Islet precursor cell (in vitro differentiated cells): Measurements from ENCODE around the gene SRCIN1.
"Not testable (repeated sequence)": the region's sequence is repeated elsewhere in the genome, so short reads cannot be mapped to it uniquely, and the experiment has no call there.

Source experiments
- DNase-seq: peaks from one replicate; pipeline ENCODE4 v3.0.0-alpha.2; 2018

SRCIN1 gene

GRCh38 chr17:38507436-38507835 is 98.3 kb downstream of the SRCIN1 start:
- no peak for DNase-seq

DNA sequence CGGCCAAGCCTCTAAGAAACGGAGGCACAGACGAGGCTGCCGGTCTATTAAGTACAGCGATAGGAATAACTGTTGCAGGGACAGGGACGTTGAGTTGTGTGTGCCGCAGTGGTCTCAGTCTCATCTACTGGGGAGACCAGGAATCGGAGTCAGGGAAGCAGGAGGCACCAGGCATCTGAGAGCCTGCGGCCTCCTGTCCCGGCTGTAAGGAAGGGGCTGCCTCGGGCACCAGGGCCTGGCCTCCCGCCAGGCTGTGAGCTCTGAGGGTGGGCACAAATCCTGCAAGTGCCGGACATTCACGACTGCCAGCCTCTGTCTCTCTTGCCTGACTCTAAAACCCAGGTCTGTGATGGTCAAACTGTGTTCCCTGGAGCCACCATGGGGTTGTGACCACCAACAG is 101.5 kb downstream of the SRCIN1 start:
- no peak for DNase-seq

- peak; percentile 86 for DNase-seq
Observed at GRCh38 chr17:38503286-38503913, 102.4 kb downstream of the SRCIN1 start.

GRCh38 chr17:38501718-38502117 is 104.0 kb downstream of the SRCIN1 start:
- DNase-seq = not testable (repeated sequence)

DNA sequence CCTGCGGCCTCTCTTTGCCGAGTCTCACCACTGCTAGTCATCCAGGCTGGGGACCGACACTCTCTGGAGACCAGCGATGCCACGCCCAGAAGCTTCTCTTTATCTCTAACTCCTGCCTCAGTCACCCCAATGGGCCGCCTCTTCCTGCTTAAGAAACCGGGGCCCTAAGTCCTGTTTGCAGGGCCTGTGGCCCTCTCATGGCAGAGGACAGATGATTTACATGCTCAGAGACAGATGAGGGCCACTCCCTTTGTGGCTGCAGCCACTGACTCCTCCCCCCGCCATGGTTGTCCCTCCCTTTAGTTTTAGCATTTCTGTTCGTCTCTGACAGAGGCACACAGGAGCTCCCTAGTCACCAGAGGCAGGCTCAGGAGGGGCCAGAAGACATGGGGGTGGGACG is 106.5 kb downstream of the SRCIN1 start:
- not testable (repeated sequence) for DNase-seq

DNA sequence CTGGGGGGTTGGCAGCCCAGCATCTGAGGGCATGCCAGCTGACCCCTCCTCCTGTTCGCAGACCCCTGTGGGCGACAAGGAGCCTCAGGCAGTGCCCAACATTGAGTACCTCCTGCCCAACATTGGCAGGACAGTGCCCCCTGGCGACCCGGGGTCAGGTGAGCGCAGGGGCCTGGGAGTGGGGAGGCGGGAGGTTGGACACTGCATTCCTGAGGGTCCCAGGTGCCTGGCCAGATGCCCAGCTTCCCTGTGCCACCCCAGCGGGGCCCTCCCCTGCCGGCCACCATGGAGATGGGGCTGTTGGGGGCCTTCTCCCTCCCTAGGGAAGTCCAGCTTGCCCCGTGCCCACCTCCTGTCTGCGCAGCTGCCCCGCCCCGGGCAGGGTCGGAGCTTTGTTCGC is 107.4 kb downstream of the SRCIN1 start:
- no peak for DNase-seq

GRCh38 chr17:38497656-38498055 is 108.1 kb downstream of the SRCIN1 start:
- DNase-seq = not testable (repeated sequence)

- DNase-seq = not testable (repeated sequence)
Observed at GRCh38 chr17:38494152-38494551, 111.6 kb downstream of the SRCIN1 start.

GRCh38 chr17:38492067-38493040 is 113.4 kb downstream of the SRCIN1 start:
- DNase-seq = peak; percentile 94

DNA sequence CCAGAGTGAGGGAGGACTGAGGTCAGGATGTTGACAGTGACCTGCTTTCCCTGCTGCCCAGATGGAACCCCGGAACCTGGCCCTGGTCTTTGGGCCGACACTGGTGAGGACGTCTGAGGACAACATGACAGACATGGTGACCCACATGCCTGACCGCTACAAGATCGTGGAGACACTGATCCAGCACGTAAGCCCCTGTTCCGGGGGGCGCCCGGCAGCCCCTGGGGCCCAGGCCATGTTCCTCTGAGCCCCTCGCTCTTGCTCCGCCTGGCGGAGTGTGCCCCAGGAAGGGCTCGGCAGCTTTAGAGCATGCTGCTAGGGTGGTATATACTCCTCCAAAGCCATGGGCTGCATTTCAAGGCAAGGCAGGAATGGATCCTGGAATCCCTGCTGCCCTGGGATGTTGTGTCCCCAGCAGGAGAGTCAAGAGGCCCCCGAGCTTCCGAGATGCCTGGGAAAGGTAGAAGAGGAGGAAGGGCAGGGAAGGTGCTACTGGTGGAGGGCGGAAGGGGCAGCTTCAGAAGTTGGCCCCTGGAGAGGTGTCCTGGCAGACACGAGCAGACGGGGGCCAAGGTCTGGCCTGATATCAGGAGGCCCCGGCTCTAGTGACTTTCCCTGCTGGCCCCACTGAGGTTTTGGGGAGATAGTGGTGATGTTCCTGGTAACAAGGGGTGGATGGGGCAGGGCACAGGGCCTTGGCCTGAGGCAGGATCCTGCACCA is 114.2 kb downstream of the SRCIN1 start:
- not testable (repeated sequence) for DNase-seq

GRCh38 chr17:38489774-38490173 is 116.0 kb downstream of the SRCIN1 start:
- peak; percentile 27 for DNase-seq

GRCh38 chr17:38485681-38486298 is 120.0 kb downstream of the SRCIN1 start:
- peak; percentile 55 for DNase-seq

- no peak for DNase-seq
Observed at GRCh38 chr17:38485146-38485468, 120.6 kb downstream of the SRCIN1 start.

DNA sequence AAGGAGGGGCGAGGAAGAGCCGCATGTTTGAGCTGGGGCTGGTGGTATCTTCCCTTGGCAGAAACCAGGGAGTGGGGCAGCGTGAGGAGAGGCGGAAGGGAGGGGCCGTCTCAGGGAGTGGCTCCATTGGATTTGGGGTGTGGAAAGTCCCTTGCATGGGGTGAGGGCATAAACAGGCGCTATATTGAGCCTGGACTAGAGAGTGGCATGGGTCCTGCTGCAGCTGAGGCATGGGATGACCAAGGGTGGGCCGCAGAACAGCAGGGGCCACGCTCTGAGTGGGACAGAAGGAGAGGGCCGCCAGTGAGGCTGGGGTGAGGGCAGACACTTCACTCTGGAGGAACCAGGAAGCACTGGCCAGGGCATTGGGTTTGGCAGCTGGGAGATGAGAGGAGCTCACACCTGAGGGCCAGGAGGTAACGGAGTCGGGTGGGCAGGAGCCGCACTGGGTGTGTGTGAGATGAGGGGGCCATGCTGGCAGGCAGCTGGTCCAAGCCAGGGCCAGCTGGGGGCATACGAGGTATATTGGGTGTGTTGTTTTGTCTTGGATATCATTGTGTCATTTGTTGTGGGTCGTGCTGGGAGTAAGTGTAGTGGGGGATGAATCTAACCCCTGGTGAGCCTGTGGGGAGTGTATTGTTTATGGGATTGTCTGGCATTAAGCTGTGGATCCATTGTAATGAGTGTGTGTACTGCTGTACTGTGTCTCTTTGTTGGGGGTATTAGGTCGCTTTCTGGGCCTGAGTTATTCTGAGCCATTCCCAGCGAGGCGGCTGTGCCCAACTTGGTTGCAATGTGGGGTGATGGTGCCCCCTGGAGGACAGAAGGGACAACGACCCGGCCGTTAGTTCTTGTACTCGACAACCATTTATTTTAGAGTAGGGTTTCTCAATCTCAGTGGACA is 121.3 kb downstream of the SRCIN1 start:
- DNase-seq = peak; percentile 88

DNA sequence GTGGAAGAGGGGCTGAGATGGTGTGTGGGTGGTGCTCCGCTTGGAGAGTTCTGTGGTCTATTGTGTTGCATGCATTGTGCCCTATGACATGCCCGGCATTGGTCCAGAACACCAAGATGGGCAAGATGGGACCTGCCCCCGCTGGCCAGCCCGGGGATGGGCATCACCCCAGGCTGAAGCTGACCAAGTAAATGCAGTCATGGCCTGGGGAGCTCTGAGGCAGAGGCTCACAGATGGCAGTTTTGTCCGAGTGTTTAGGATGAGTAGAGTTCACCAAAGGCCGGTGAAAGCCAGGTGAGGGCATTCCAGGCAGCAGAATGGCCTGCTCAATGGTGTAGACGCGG is 123.1 kb downstream of the SRCIN1 start:
- DNase-seq = peak; percentile 46

- DNase-seq = peak; percentile 45
Observed at GRCh38 chr17:38482039-38482699, 123.6 kb downstream of the SRCIN1 start.
